Airway epithelial cell (primary cell): ENCODE measurements around the gene KCTD17. TPM values are rescaled to one million over a fixed set of nuclear protein-coding genes. Genes with fewer than 3 reads are reported as not detected.

Experiments
- total RNA-seq: library from RNA; depleted of rRNA; stranded (reverse); fragments of >200 nt; gene quantifications from 2 replicates; pipeline ENCODE4 v1.2.3, GENCODE V29; 2015

Gene KCTD17, protein sequence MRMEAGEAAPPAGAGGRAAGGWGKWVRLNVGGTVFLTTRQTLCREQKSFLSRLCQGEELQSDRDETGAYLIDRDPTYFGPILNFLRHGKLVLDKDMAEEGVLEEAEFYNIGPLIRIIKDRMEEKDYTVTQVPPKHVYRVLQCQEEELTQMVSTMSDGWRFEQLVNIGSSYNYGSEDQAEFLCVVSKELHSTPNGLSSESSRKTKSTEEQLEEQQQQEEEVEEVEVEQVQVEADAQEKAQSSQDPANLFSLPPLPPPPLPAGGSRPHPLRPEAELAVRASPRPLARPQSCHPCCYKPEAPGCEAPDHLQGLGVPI
- total RNA-seq = 20.5 and 21.4 TPM in 2 replicates

GRCh38 chr22:37051391-37052385 is at the start of gene KCTD17:
TSS of gene KCTD17 (plus strand) at chr22:37051742. CDS start at chr22:37051761, 19 bp downstream.

DNA sequence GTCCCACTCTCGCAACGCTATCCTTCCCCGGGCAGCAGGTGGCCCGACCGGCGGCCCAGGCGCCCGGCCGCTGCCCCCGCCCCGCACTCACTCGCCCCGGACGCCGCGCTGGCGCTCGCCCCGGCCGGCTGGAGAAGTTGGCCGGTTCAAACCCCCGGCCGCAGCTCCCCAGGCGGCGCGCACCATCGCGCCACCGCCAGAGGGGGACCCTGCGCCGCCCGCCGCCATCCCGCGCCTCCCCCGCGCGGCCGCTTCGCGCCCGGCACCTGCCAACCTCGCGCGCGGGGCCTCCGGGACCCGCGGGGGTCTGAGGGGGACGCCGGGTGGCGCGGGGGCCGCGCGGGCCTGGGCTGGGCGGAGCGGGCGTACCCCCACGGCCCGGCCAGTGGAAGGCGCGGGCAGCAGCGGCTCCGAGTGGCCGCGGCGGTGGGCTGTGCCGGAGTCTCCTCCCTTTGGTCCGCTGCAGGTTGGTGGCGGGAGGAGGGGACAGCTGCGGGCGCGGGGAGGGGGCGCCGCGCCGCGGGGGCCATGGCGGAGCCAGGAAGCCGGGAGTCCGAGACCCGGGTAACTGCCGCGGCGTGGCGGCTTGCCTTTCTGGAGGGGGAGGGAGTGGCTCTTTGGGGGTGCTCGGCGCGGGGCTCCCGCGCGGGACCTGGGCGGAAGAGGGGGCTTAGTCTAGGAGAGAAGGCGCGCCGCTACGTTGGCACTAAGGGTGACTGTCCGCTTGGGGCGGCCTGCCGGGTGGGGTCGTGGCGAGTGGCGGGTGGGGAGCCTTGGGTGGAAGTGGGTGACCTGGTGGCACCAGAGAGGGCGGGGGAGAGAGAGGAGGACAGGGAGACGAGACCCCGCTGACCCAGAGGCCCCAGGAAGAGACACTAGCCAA is 32.0 kb upstream of the KCTD17 start, which contains the start of the genes MPST and TST:
TSS of gene MPST (plus strand) at position 434 of the 883 bp plus-strand sequence. CDS start at position 529, 95 bp downstream.
TSS of gene TST (minus strand) at position 139 of the 883 bp plus-strand sequence. CDS start 715 bp downstream, outside the sequence.

GRCh38 chr22:37109242-37109917 is 57.8 kb downstream of the KCTD17 start, which contains the start of gene TMPRSS6:
TSS of gene TMPRSS6 (minus strand) at chr22:37109713. CDS start at chr22:37103417, 6,296 bp downstream.

Other genes starting within 250 kb of the KCTD17 start
- not detected in 2 replicates for gene PVALB, start 234.7 kb upstream of the KCTD17 start, total RNA-seq
- gene NCF4, start 190.7 kb upstream of the KCTD17 start, total RNA-seq = not detected in 2 replicates
- 0.42 TPM in 1 of 2 replicates, not detected in the other for gene CSF2RB, start 138.1 kb upstream of the KCTD17 start, total RNA-seq
- gene TST, start 32.3 kb upstream of the KCTD17 start, total RNA-seq = 58.2 and 66.0 TPM in 2 replicates
- gene MPST, start 32.0 kb upstream of the KCTD17 start, total RNA-seq = 180 and 211 TPM in 2 replicates
- gene TMPRSS6, start 58.0 kb downstream of the KCTD17 start, total RNA-seq = 0.07 TPM in 1 of 2 replicates, not detected in the other
- gene IL2RB, start 98.2 kb downstream of the KCTD17 start, total RNA-seq = 0.05 and 0.28 TPM in 2 replicates
- 7.8 and 9.2 TPM in 2 replicates for gene C1QTNF6, start 136.5 kb downstream of the KCTD17 start, total RNA-seq
- not detected in 2 replicates for gene SSTR3, start 160.7 kb downstream of the KCTD17 start, total RNA-seq
- gene RAC2, start 192.5 kb downstream of the KCTD17 start, total RNA-seq = 85.6 and 90.1 TPM in 2 replicates
- 0.09 and 0.21 TPM in 2 replicates for gene CYTH4, start 230.8 kb downstream of the KCTD17 start, total RNA-seq